Mesenteric fat pad (tissue), 1 donor: ENCODE data around the gene RBP5. TPM values are rescaled to one million over a fixed set of nuclear protein-coding genes. Genes with fewer than 3 reads are reported as not detected.

Experiments used
- DNase-seq: peaks from one replicate; pipeline ENCODE4 v3.0.0-alpha.2; 2020; ENCODE audit warnings: low spot score
- total RNA-seq: library from RNA; stranded (reverse); fragmentation: NEBNext Ultra II Directional; extraction: Animal tissue kit (Norgen Biotek cat#: 25700); gene quantifications from one replicate; pipeline ENCODE4 v1.2.1, GENCODE V29; 2021
- donor health status: DM: yes; HTN: yes; CAD: no.

RBP5 gene
- total RNA-seq, 1 donor from 2014 or later = 1.1 TPM

DNA sequence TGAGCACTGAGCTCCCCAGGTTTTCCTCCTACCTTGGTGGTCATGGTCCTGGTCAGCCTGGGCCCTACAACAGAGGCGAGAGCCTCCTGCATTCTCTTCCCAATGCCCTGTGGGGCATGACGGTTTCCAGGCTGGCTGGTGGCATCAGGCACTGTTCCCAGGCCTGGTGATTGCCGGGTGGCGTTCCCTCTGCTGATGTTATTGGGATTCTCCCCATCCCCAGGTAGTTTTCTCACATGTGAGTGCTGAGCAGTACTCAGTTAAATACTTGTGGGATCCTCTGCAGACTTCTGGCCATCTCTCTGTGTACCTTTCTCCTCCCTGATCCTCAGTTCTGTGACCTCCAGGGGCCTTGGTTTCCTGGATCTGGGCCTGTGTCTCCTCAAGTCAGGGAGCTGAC lies 52.2 kb downstream of the RBP5 start:
- DNase-seq = no peak

DNA sequence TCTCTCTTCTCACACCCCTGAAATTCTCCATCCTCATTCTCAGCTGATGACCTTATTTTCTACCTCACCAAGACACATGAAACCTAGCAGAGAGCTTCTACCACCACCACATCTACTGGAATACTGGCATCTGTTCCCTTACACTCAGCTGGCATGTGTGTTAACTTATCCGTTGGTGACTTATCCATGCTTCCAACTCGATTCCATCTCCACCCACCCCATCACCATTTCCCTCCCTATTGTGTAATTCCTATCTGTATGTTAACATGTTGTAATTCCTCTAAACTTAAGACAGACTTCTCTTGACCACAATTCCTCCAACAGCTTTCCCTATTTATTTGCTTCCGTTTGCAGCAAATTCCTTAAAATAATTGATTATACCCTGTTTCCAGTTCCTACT lies 52.8 kb downstream of the RBP5 start:
- DNase-seq = no peak

- DNase-seq = no peak
These were observed 53.2 kb downstream of the RBP5 start for GRCh38 chr12:7075518-7075917.

- DNase-seq = no peak
These were observed 54.7 kb downstream of the RBP5 start for GRCh38 chr12:7073946-7074345.

Other genes with a start within 250 kb of the RBP5 start
- gene LRRC23, start 224.1 kb downstream of the RBP5 start, total RNA-seq = 4.2 TPM
- 5.3 TPM for gene ENO2, start 214.3 kb downstream of the RBP5 start, total RNA-seq
- gene ATN1, start 200.9 kb downstream of the RBP5 start, total RNA-seq = 148 TPM
- gene RNU7-1, start 185.1 kb downstream of the RBP5 start, total RNA-seq = not detected
- 125 TPM for gene C12orf57, start 184.9 kb downstream of the RBP5 start, total RNA-seq
- 47.2 TPM for gene PTPN6, start 177.5 kb downstream of the RBP5 start, total RNA-seq
- gene PHB2, start 158.2 kb downstream of the RBP5 start, total RNA-seq = 143 TPM
- gene EMG1, start 158.0 kb downstream of the RBP5 start, total RNA-seq = 44.3 TPM
- 60.1 TPM for gene LPCAT3, start 110.4 kb downstream of the RBP5 start, total RNA-seq
- gene C1S, start 68.2 kb downstream of the RBP5 start, total RNA-seq = 593 TPM
- 789 TPM for gene C1R, start 36.4 kb downstream of the RBP5 start, total RNA-seq
- gene C1RL, start 19.7 kb downstream of the RBP5 start, total RNA-seq = 68.8 TPM
- 15.4 TPM for gene CLSTN3, start 1.5 kb upstream of the RBP5 start, total RNA-seq
- 56.5 TPM for gene PEX5, start 60.8 kb upstream of the RBP5 start, total RNA-seq
- not detected for gene ACSM4, start 175.2 kb upstream of the RBP5 start, total RNA-seq